HG03175 (cell line): ENCODE data around the gene CCDC28A.

Source experiments
- ATAC-seq: cut with Tn5 transposase; IDR thresholded peaks from one replicate; pipeline ENCODE4 v1.9.1; 2021; ENCODE audit warnings: mild to moderate bottlenecking, moderate library complexity; ENCODE audit not compliant: unreplicated experiment

Gene CCDC28A

DNA sequence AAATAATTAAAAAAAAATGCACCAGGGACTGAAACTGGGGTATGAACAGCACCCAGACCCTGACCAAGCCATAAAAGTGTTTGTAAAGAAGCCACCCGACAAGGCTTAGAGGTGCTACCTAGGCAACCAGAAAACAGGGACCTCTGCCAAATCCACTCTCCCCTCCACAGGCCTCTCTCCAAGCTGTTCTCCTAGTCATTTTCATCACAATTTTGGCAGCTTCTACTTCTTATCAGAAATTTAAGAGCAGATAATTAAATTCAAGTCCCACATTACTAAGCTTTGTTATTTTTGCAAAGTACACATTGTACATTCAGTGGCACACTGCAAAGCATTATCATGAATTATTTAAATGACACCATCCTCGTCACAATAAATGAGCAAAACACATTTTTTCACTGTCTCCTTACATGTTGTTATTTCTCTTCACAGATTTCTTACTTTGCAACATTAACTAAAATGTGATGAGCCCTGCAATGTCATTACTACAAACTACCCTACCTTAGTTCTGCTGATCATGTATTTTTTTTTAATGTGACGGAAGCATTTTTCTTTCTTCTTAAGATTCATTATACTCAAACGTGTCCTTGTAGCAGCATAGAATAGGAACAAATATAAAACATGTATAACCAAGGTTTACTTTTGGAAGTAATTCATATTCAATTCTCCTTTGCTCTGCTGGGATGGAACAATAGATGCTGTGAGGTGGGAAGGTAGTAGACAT is 60.4 kb downstream of the CCDC28A start:
- ATAC-seq = no peak

DNA sequence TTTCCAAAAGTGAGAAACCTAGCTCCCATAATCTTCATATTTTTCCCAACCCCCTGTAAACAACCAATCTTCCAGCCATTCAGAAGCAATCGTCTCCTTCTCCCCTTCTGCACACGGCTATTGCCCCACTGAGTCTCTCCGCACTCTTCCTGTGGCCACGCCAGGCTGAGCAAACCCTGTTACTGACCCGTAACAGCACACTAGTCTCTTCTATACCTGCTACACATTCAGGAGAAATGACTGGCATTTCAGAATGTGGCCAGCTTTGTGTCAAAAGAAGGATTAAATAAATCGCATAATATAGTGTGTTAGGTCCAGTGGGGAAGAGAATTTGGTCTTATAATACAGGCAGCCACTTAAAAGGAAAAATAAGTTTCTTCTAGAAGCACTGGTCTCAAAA is 63.7 kb downstream of the CCDC28A start:
- no peak for ATAC-seq
